Limb (tissue), 2 donors: ENCODE measurements around the gene ARMH3.
A peak's percentile ranks its signal among the peaks of the same experiment; 100 is the strongest.

ENCODE experiments used
- DNase-seq, 2 donors: peaks; one replicate each; pipeline ENCODE4 v3.0.0-alpha.2; 2016; ENCODE audit errors: extremely low spot score in 2 of 2

The ARMH3 gene

DNA sequence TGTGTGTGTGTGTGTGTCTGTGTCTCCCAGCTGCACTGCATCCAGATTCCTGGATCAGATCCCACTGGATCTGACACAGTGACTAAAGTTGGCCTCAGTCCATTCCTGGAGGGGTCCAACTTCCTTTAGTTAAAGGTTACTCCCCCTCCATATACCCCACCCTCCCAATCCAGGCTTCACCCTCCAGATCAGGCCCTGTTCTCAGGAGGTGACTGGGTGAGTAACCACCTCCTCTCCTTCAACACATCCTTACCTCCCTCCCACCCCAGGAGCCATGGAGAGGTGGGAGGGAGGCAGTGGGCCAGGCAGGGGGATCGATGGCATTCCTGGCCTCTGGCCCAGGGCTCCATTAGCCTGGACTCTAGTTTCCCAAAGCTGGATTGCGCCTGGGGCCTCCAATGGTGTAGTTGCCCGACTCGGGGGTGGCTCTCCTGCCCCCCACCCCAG is 223.6 kb downstream of the ARMH3 start:
- DNase-seq = peak in 1 of 2 donors; percentile 46

DNA sequence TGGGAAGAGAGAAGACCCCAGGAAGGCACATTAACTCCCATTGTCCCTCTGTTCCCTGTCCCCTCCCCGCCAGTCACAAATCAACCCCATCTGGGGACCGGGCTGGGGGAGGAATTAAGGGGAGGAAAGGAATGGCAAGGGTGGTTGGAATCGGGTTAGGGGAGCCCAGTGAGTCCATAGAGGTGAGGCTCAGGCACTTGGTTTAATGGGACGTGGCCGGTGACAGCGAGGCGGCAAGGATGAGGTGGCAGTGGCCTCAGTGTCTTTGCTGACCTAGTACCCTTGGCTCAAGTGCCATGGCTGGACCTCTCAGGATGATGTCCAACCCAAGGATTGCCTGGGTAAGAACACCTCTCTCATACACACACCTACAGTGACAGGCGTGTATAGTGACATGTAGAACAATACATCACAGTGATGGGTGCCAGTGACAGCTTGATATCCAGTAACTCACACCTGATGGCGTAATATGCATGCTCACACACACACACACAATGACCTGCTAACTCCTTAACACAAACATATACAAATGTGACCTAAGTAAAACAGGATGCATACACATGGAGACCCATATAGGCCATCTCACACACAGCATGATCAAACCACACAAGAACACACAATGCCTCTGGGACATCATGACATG is 224.7 kb downstream of the ARMH3 start:
- DNase-seq = no peak

DNA sequence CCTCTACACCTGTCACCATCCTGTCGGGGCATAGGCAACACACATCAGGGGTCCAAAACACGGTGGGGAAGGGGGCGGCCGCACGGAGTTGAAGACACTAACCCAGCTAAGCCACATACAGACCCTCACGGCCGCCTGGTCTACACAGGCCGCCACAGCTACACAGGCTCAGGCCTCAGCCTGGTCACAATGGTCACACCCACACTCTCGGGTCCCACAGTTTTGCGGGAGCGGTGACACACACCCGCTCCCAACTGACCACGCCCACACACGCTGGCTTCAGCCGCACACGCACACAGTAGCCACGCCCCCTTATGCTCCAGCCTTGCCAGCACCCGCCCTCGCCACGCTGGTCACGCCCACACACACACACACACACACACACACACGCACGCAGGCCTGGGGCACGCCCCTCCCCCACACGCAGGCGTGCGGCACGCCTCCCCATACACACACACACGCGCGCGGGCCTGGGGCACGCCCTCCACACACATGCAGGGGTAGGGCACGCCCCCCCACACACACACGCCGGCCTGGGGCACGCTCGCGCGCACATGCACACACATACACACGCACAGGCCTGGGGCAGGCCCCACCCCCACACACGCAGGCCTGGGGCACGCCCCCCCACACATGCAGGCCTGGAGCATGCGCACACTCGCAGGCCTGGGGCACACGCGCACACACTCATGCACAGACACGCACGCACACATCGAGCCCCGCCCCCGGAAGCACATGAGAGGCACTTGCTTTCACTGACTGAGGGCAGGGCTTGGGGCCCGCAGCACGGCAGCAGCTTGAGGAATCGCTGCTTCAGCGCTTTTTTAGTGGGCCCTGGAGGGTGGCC is 225.4 kb downstream of the ARMH3 start:
- DNase-seq = peak; percentile 91 to 95

DNA sequence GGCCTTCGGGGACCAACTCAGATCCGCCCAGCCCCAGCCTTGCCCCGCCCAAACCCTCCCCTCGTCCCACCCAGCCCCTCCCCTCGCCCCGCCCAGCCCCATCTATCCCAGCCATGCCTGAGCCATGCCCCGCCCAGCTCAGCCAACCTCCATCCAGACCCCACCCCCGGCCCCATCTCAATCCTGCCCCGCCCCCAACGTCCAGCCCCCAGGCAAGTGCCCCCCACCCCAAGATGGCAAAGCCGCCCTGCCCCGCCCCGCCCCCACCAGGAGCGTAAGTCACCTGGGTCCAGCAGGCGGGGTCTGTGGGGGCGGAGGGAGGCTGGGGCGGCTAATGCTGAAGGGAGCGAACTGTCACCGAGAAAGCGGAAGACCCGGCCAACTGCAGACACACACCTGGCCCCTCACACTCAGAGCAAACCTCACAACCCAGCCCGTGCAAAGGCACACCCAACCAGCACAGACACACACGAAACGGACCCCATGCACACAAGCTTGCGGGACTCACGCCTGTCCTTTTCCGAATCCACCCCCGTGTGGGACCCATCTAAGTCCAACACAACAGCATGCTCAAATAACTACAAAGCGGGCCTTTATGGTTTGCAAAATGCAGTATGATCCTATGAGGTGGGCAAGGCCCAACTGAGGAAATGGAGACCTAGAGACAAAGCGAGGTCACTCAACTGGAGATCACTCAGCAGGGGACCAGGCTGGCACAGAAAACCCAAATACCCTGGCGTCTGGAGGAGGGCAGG is 226.2 kb downstream of the ARMH3 start:
- DNase-seq = peak; percentile 47 to 83

DNA sequence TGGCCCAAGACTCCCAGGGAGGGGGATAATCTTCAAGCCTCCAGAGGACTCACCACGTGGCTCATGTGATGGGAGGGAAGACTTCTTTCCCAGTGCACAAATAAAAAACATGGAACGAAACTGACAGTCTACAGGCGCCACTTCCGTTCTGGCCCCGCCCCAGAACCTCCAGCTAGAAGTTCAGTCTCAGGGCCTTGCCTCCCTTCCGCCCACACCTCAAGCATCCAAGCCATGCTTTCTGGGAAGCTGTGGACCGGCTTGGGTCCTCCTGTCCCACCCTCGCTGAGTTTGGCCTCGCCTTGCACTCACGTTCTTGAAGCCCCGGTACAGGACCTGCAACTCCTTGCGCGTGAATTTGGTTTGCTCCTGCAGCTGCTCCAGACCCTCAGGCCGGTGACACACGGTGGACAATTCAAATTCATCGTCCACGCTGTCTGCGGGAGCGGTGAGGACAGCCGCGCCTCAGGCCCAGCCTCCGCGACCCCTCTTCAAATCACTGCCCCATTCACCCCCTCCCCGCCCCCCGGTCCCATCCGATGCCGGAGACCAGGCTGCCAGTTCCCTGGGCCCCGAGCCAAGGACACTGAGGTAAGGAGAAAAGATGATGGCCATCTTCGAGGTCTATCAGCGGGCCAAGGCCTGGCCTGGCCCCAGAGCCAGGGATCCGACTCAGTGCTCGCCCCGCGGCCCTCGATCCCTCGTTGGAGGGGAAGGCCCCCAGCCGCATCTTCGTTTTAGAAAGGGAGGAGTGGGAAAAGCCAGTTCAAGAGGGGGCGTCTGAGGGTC is 227.0 kb downstream of the ARMH3 start:
- peak in 1 of 2 donors; percentile 23 for DNase-seq

DNA sequence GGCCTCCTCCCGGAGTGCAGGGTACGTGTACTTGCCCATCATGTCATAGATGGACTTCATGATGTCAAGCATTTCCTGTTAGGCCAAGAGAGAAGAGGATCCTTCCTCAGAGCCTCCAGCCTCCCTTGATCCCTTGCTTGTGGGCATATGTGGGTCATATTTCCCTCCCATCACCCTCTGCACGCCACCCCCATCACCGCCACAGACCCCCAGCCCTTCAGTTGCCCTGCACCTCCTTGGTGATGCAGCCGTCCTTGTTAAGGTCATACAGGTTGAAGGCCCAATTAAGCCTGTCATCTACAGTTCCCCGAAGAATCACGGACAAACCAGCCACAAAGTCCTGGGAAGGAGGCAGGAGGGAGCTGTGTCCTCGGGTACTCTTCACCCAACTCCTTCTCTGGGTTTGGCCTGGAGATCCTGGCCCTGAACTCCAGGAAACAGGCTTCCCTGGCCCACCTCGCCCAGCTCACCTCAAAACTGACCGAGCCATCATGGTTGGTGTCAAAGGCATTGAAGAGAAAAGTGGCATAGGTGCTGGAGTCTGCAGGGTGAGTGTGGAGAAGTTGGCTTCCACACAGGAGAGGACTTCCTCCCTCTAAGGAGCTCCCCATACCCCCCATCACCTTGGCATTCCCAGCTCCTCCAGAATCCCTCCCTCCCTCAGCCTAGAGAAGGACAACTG is 227.9 kb downstream of the ARMH3 start:
- no peak for DNase-seq

DNA sequence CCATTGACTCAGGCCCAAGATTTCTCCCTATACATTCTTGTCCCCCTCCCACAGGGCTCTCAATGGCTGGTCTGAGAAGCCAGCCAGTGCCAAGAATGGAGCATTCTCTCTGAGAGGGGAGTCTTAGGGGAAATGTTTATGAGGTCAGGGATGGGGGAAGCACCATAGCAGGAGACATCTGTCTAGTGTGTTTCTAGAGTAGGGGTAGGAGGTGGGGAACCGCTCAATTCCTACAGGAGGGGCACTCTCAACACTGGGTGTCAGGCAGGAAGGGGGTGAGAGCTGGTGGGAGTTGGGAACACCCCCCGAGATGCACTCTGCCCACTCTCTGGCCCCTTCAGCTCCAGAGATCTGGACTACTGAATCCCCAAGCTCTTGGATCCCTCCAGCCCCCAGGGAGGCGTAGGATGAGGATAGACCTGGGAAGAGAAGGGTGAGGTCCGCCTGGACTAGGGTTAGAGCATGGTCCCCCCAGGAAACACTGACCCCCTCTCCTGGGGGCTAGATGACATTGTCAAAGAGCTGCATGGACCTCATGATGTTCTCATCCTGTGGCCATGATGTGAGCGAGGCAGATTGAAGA is 229.0 kb downstream of the ARMH3 start:
- DNase-seq = no peak

DNA sequence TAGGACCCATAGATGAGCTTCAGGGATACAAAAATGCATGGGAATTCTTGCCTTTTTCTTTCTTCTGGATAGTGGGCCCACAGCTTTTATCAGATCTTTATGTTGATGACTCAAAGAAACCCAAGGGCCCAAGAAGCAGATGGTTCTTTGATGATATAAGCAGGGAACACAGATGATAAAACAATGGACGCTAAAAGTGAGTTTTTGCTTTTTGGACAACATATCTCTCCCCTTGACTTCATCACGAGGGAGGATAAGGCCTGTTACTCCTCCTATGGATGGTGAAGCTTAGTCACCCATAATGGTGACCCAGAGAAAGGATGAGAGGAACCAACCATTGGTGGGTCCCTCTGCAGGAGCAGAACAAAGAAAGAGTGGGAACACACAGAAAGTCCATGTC is 231.2 kb downstream of the ARMH3 start:
- DNase-seq = no peak

DNA sequence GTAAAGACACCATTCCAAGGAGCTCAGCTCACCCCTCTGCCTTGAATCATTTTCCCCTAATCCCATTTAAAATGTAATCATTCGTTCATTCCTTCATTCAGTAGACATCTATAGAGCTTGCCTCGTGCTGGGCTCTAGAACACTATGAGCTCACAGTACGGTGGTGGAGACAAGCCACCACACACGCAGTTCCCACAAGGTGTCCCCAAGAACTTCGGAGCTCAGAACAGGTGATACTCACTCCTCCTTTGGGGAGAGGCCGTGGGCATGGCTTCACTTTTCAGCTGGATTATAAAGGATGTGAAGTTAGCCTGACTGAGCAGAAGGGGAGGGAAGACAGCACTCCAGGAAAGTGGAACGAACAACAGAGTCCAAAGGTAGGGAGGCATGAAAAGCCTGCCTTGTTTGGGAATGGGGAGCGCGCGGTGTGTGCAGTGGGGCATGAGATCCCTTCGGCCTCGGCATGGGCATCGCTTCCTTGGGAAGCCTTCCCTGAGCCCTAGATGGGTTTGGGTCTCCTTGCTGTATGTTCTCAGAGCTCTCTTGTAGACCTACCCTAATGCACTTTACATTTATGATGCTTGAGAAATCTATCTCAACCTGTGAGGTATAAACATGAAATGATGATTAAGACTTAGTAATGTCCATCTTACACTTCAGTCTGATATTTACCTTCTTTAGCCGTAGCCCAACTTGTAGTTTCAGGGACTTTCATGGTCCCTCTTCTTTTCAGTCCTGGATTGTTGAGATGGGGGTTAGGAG is 236.9 kb downstream of the ARMH3 start:
- DNase-seq = no peak

DNA sequence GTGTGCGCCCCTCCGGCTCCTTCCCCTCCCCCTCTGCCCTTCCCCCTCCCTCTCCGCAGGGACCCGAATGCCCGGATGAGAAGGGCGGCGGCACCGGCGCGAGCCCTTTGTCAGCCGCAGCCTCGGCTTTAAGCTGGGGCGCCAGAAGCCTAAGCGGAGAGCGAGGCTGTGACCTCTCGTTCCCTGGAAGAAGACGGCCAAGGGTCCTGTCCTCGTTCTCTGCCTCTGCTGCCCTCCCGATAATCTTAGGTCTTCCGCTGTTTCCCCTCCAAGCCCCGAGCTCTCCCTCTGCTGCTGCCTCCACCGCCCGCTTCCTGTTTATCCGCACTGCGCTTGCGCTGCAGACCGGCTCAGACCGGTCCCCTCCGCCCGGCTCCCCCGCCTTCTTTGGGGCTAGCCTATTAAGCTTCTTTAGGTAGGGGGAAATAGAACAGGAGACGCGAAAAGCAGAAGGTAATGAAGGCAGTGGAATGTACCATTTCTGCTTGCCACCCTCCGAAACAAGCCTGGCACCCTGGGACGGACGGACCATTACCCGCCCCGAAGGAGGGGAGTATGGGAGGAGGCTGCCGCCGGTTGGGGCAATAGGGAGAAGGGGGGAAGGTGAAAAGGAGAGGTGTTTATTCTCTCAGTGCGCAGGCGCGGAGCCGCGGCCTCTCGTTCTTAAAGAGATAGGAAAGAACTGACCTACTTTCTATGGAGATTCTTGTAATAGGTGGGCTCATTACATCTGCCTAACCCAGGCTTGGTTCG is 237.7 kb downstream of the ARMH3 start, which contains the start of gene OGA:
TSS of gene OGA (minus strand) at position 326 of the 753 bp plus-strand sequence. CDS start 422 bp downstream, outside the sequence.
- DNase-seq = peak; percentile 98 to 99

DNA sequence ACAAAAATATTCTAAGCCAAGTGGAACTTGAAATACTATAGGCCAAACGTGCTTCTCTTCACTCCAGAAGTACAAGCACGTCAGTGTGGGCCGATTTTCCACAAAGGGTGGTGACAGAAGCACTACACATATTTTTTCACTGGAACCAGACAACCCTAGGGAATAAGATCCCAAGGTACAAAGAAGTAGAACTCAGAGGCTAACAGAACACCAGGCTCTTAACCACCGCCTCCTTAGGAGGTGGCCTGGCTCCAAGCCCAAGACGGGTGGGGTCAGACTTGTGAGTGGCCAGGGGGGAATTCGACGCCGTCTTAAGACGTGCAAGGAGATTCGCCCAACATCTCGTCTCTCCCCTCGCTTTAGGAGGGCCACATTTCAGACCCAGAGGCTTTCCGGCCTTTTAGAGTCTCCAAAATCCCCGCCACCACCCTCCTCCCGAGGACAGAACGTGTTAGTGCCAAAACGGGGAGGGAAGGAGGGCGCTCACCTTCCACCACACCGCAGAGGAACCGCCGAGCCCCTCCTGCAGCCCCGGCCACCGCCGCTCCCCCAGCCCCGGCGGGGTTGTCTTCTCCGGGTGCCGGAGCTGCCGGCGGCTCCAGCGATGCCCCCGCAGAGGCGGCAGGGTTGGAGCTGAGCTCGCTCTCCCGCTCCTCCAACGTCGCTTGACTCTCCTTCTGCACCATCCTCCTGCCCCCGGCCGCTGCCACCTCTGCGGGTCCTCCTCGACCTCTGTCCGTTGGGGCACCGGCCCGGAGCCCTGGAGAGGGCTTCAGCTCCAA is 238.4 kb downstream of the ARMH3 start:
- peak; percentile 75 to 83 for DNase-seq

DNA sequence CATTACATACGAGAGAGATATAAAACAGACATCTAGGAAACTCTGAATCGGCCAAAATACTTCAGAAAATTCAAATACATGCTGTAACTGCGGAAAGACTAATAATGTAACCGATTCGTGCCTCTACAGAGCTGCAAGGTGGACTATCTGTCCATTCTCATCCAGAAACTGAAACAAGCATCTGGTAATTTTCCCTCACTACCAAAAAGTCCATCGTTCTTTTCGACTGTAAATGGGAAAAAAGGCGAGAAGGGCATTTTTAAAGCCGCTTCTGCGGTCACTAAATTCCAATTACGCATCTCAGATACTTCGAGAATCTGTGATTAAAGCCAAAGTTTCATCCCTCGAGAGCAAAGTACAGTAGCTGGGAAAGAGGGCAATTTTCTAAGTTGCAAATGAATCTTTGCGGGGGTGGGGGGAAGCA is 239.0 kb downstream of the ARMH3 start:
- no peak for DNase-seq

DNA sequence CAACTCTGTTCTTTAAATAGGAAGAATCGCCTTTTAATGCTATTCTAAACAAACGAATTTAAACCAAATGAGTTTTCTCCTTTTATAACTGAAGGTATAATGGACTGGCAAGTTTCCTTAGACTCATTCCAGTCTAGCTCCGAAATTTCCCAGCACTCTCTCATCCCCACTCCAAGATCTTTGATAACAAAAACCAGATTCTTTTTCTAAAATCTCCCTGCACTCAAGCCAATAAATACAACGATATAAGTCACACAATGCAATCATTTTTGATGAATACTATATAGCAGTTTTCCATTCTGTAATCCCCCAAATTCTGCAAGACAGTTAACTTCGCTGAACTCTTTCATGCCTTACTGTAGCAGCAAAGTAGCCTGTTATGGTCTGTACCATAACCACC is 239.6 kb downstream of the ARMH3 start:
- no peak for DNase-seq

DNA sequence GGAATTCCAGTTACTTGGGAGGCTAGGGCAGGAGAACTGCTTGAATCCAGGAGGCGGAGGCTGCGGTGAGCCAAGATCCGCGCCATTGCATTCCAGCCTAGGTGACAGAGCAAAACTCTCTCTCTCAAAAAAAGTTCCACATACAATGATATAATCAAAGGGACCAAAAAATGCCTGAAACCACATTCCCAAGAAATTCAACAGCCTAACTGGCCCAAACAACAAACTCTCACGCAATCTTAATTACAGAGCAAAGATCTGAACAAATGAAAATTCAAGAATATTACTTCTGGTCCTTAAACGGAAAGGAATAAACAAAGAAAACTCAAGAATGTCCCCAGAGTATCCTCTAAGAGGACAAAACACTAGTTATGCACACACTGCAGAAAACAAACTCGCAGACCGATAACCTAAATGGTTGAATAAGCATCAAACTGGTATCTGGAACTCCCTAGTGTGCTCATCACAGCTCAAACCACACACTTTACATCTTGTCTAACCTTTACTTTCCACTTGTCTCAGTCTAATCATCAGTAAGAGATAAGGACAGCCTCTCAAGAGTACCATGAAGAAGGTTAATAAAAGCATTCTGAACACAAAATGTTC is 241.4 kb downstream of the ARMH3 start:
- no peak for DNase-seq

DNA sequence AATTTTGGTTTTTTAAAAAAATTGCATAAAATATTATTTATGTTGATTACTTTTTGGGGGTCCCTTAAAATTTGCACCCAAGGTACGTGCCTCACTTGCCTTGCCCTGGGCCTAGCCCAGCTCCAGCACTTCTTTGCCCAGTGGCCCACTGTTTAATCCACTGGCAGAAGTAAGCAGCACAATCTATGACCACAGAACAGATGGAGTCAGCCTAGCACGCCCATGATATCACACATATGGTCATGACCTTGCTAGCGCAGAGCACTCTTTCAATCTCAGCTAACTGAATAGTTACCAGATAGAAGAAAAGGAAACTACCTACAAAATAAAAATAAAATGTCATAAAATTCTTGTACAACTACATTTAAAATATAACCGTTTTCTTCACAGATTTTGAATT is 243.4 kb downstream of the ARMH3 start:
- DNase-seq = no peak

DNA sequence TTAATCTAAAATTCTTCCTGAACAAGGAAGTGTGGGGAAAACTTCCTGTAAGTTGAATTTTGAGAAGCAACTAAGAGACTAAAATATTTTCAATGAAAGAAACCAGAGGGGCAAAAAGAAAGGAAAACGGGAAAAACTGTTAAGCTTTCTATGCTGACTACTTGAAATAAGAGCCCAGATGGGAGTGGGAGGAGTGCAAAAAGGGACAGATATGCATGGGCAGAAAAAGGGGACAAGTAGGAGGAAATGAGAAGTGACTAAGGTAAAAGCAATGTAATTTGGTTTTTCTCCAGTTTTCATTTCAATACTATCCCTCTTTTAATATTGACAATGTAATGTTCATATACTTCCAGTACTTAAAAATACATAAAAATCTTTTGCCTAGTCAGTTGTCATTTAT is 248.8 kb downstream of the ARMH3 start:
- no peak for DNase-seq

DNA sequence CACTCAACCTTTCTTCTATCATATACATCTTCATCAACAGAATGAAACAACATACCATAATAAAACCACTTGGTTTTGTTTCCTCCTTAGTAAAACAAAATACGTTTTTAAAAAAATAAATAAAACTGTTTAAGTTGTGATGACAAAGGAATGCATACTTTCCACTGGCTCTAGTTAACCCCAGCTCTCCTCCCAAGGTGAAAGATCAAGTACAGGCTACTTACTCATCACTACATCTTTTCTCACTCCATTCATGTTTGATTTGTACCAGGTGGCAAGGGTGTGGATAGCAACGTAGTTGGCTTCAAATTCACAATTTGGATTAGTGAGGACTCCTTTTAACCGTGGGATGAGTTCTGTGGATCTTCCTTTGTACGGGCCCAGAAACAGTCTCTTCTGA is 252.5 kb downstream of the ARMH3 start:
- DNase-seq = no peak
